ENCODE data around the gene XRCC3.
"Not testable (repeated sequence)": the region's sequence is repeated elsewhere in the genome, so short reads cannot be mapped to it uniquely, and the experiment has no call there.

The XRCC3 gene

DNA sequence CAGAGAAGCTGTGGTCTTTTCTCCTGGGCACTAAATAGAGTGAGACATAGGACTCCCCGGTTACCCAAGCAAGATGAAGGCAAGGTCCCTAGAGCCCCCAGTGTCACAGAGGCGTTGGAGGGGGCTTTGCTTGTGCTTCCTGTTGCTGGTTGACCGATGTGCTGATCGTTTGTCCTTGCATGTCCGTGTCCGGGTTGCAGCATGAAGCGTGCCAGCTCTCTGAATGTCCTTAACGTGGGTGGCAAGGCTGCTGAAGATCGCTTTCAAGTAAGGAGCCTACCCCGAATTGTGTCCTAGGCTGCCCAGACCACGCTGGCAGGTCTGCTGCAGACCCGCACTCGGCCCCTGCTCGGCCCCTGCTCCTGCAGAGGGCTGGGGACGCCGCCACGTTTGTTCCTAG lies 23.1 kb downstream of the XRCC3 start:
- DNase-seq = no peak

DNA sequence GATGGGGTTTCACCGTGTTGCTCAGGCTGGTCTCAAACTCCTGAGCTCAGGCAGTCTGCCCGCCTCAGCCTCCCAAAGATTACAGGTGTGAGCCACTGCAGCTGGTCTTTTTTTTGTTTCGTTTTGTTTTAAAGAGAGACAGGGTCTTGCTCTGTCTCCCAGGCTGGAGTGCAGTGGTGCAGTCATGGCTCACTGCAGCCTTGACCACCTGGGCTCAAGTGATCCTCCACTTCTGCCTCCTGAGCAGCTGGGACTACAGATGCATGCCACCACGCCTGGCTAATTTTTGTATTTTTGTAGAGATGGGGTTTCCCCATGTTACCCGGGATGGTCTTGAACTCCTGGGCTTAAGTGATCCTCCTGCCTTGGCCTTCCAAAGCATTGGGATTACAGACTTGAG lies 23.6 kb downstream of the XRCC3 start:
- DNase-seq = not testable (repeated sequence)

- DNase-seq = no peak
Measured at GRCh38 chr14:103690332-103690731, 24.9 kb downstream of the XRCC3 start.

- DNase-seq = no peak
Measured at GRCh38 chr14:103688906-103689902, 26.0 kb downstream of the XRCC3 start.

DNA sequence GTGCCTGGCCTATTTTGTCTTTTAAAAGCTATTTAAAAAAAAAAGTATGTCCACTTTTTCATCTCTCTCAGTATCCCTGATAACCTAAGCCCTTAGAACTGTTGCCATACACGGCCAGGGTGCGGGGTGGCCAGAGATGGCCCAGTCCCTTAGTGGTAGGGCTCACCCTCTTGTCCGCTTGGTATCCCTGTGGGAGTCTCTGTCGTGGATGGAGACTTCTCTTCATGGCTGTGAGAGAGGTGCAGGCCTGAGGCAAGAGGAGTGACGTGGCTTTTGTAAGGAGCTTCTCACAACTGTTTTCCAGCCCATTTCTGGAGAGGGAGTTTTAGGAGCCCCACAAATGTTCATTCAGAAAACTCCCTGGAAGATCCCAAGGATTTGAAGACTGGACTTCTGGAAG lies 26.8 kb downstream of the XRCC3 start:
- no peak for DNase-seq

DNA sequence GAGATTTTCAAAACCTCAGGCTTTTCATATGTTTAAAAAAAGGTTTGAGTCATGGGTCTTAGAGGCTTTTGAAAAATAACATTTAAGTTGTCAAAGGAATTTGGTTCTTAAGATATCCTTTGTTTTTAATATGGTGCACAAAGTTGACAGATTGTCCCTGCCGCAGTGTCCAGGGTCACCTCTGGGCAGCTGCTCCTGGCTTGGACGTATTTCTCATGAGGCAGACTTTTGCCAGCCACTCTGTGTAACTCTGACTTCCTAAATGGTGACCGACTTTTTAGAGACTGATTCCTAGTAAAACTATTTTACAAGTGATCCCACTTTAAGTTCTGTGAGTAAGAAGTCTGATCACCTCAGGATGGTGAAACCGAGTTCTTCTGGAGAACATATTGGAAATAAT lies 27.5 kb downstream of the XRCC3 start:
- no peak for DNase-seq

DNA sequence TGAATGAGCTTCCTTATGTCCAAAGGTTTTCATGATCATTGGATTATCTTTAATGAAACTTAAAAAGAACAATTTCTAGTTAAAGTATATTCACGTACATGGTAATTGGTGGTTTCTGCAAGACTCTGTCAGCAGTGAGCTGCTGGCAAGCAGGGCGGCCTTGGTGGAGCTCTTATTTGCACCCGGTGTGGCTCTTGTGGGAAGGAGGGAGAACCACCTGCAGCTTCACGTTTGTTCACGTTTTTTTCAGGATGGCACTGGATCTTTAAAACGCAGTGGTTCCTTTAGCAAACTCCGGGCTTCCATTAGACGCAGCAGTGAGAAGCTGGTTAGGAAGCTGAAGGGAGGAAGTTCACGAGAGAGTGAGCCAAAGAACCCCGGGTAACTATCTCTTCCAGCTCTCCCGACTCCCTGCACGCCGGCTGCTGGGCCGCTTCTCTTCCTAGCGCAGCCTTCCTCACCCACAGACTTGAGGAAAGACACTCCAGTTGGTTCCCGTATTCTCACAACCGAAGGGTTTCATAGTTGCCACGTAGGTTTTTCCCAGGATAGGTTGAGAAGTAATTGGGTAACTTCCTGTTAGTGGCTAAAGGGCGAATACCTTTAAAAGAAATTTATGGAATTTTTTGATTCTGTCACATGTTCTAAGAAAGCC lies 28.3 kb downstream of the XRCC3 start:
- no peak for DNase-seq

DNA sequence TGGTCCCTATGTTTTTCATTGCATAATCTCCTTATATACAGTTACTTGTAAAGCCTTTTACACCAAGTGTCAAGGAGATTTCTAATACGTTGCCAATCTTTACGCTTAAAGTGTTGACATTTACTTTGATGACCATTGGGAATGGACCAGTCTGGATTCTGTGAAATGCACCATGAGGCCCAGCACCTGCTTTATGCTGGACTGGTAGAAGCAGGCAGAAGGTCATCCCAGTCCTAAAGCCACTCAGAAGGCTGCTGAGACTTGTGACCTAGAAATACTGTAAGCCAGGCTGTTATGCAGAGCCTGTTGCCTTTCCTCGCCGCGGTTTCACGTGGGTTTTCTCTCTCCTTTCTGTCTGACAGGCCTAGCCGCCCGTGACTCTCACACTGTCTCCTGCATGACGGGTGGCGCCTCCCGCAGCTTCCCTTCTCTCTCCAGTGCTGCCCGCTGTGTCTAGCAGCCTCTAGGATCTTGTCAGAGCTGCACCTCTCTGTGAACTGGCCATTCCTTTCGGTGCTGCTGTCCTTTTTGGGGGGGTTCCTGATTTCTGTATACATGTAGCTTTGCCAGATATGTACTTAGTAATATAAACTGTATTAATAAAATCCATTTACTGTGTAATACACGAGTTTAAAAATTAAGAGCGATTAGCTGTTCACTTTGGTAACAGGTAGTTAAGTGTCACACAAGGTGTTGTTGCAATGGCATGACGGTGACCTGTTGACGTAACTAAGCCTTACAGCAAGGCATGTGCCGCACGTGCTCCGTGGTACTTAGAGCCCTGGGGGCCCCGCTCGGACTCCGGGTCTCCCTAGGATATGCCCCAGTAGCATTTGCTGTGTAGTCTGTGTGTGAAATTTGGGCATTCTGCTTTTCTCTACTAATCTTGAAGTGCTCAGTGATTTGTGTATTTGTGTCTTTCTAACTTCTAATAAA lies 29.7 kb downstream of the XRCC3 start:
- DNase-seq = no peak

DNA sequence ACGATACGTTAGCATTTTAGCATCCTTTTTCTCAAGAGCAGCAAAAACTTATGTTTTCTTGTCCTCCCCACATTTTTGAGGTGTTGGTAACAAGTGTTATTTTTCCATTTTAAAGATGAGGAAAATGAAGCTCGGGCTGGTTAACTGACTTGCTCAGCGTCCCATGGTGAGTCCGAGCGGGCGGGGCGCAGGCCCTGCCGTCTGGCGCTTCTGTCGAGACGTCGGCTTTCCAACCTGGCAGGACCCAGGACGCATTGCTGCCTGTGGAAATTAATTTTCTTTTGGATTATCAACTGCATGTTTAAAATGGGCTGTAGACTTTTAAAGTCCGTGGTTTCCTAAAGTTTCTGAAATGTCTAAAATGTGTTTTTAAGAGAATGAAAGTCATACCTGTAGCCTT lies 30.4 kb downstream of the XRCC3 start:
- no peak for DNase-seq

DNA sequence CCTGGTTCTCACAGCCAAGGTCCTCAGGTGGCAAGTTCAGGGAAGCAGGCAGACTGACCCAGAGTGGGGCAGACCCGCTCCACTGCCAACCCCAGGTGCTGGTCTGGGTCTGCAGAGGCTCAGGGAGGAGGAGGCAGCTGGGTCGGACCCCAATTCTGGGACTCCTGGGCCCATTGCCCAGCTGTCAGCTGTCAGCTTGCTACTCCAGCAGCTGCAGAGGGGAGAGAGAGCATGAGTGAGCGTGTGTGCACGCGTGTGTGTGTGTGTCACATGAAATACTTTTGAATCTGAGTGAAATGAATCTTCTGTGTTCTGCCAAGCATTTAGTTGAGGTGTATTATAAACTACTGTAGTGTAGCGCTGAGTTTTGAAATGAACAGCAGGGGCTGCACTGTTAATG lies 30.8 kb downstream of the XRCC3 start:
- no peak for DNase-seq

- DNase-seq = no peak
Measured at GRCh38 chr14:103683139-103683538, 32.1 kb downstream of the XRCC3 start.

- no peak for DNase-seq
Measured at GRCh38 chr14:103680491-103681231, 34.6 kb downstream of the XRCC3 start.

GRCh38 chr14:103679351-103679750 lies 35.9 kb downstream of the XRCC3 start:
- no peak for DNase-seq

DNA sequence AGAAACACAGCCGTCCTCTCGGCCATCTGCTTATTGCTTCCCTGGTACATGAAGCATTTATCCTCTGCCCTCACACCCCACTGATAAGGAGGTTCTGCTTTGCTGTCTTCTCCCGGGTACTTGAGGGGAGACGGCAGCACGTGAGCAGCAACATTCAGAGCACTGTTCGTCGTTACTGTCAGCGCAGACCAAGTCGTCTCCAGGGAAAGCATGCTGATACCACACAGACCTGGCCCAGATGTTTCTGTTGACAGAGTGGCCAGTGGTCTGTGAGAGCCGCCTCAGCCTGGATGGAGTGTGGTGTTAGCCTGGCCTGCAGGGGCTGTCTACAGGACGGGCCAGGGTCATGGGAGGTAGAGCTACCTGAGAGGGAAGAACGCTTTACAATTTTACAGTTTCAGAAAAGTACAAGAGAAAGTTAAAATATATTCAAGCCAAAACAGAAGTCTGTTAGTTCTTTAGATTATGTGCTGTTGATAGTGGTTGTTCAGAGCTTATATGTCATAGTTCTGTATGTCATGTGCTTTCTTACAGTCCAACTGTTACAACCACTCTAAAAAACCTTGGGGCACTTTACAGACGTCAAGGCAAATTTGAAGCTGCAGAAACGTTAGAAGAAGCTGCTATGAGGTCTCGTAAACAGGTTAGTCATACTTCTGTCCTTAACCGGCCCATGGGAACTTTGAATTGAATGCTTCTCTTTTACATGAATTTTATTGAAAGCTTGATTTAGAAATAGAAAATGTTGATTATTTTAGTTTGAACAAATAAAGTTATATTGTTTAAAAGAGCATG lies 38.2 kb downstream of the XRCC3 start:
- DNase-seq = no peak

DNA sequence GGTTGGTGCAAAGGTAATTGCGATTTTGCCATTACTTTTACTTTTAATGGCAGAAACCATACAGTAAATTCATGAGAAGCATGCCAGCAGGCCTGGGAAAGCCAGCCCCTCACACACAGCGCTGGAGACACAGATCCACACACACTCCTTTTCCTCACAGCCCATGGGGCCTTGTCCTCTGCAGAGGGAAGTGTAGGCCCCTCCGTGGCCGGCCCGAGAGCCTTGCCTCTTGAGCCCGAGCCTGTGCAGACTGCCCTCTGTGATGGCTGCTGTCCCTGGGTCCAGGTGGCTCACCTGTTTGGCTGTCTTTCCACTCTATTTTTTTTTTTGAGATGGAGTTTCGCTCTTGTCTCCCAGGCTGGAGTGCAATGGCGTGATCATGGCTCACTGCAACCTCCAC lies 39.3 kb downstream of the XRCC3 start:
- DNase-seq = no peak

DNA sequence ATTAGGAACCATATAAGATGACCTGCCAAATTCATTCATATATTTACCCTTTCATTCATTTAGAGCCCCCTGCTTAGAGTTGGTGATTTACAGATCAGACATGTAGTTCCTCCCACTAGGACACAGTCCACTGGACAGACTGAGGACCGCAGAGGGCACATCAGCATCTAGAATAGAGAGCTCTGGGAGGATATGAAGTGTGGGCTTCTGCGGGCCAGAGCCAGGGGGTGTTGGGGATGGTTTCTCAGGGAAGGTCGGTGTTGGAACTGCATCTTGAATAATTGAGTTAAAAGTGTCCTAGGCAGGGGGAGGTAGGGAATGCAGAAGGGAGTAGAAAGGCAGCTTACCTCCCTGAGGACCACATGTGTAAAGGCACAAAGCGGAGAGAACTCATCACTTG lies 43.3 kb downstream of the XRCC3 start:
- DNase-seq = no peak

GRCh38 chr14:103669370-103669769 lies 45.9 kb downstream of the XRCC3 start:
- no peak for DNase-seq

- no peak for DNase-seq
Measured at GRCh38 chr14:103668117-103668516, 47.1 kb downstream of the XRCC3 start.

DNA sequence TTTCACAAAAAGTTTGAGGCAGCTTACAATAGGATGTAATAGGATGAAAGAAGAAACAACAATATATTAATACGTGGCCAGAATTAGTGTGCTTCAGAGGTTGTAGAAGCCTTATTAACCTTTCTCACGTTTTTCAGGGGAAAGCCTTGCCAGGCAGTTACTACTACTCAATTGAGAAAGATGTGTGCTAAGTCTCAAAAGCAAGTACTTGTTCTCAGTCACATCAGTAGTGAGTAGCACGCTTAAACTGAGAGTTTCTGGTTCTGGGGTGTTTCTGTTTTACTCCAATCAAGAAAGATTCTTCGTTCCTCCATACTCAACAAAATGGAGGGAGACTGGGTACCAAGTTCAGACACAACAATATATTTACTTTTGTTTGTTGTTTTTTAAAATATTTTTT lies 47.6 kb downstream of the XRCC3 start:
- no peak for DNase-seq

- no peak for DNase-seq
Measured at GRCh38 chr14:103663506-103663905, 51.7 kb downstream of the XRCC3 start.

- DNase-seq = no peak
Measured at GRCh38 chr14:103662591-103662990, 52.7 kb downstream of the XRCC3 start.

- DNase-seq = no peak
Measured at GRCh38 chr14:103662029-103662428, 53.2 kb downstream of the XRCC3 start.

All from DMS153 (cell line).